Smooth muscle cell (in vitro differentiated cells): ENCODE measurements around the gene SVIL. TPM values are rescaled to one million over a fixed set of nuclear protein-coding genes. Genes with fewer than 3 reads are reported as not detected.

Experiments
- DNase-seq: peaks from one replicate; lab custom pipeline; 2025; ENCODE audit not compliant: unreplicated experiment; lab: John Stamatoyannopoulos, UW
- H2AFZ ChIP-seq: fragments of 200-600 bp; sonication (generic); 2 replicates; pipeline ENCODE4 v1.6.0; 2016; ENCODE audit warnings: antibody characterized with exemption, low read depth, mild to moderate bottlenecking
- H3F3A ChIP-seq: fragments of 200-600 bp; sonication (generic); 2 replicates; pipeline ENCODE4 v1.6.0; 2017; ENCODE audit warnings: antibody characterized with exemption, low read depth
- H3K27ac ChIP-seq: fragments of 200-600 bp; sonication (generic); 2 replicates; pipeline ENCODE4 v1.5.1; 2016; ENCODE audit warnings: low read depth, mild to moderate bottlenecking
- H3K27me3 ChIP-seq: fragments of 200-600 bp; sonication (generic); 2 replicates; pipeline ENCODE4 v1.6.1; 2016; ENCODE audit warnings: low read depth, mild to moderate bottlenecking
- H3K36me3 ChIP-seq: fragments of 200-600 bp; sonication (generic); 2 replicates; pipeline ENCODE4 v1.5.1; 2016; ENCODE audit warnings: low read depth
- H3K4me1 ChIP-seq: fragments of 200-600 bp; sonication (generic); 2 replicates; pipeline ENCODE4 v1.5.1; 2016; ENCODE audit warnings: low read depth
- H3K4me2 ChIP-seq: fragments of 200-600 bp; sonication (generic); 2 replicates; pipeline ENCODE4 v1.6.0; 2016; ENCODE audit warnings: mild to moderate bottlenecking
- H3K4me3 ChIP-seq: fragments of 200-600 bp; sonication (generic); 2 replicates; pipeline ENCODE4 v1.5.1; 2016; ENCODE audit warnings: mild to moderate bottlenecking
- H3K79me2 ChIP-seq: fragments of 200-600 bp; sonication (generic); 2 replicates; pipeline ENCODE4 v1.6.0; 2016; ENCODE audit warnings: low read depth, mild to moderate bottlenecking
- H3K9ac ChIP-seq: fragments of 200-600 bp; sonication (generic); 2 replicates; pipeline ENCODE4 v1.6.0; 2016; ENCODE audit warnings: low read depth
- H3K9me3 ChIP-seq: fragments of 200-600 bp; sonication (generic); replicated peaks from 2 replicates; pipeline ENCODE4 v1.5.1; 2016; ENCODE audit warnings: low read depth
- H4K20me1 ChIP-seq: fragments of 200-600 bp; sonication (generic); 2 replicates; pipeline ENCODE4 v1.6.0; 2016; ENCODE audit warnings: low read depth
- WGBS: methylation state at CpG from one replicate; pipeline ENCODE4 v1.1.7; 2016; ENCODE audit warnings: low lambda C conversion rate; 5-methylcytosine and 5-hydroxymethylcytosine counted together
- polyA plus RNA-seq: library from polyadenylated mRNA; unstranded; fragments of >200 nt; fragmentation: Nextera tagmentation; extraction: Ambion mirVana; gene quantifications from 2 replicates; pipeline ENCODE4 v1.2.1, GENCODE V29; 2016
- total RNA-seq: library from RNA; depleted of rRNA; stranded (reverse); fragments of >200 nt; gene quantifications from 2 replicates; pipeline ENCODE4 v1.2.3, GENCODE V29; 2014
- TF ChIP-seq, protein P1 (sequence below): fragments of 200-600 bp; sonication (generic); IDR thresholded peaks from 2 replicates; pipeline ENCODE4 v1.5.1; 2017; ENCODE audit warnings: borderline replicate concordance, mild to moderate bottlenecking, antibody characterized with exemption; ENCODE audit not compliant: insufficient read depth, poor library complexity, severe bottlenecking

Gene SVIL
- total and polyA plus RNA-seq, 2 experiments from 2014 or later = 32.5 to 33.0 TPM

- Histone ChIP-seq H3F3A (peaks cover 5% of the 10 kb centered on the region), H3K36me3 (no peaks in the 10 kb centered on the region), H3K9ac (no peak overlapping the region), H3K4me2 (no peak overlapping the region), H2AFZ (no peak overlapping the region), H3K27me3 (no peaks in the 10 kb centered on the region), H3K79me2 (no peaks in the 10 kb centered on the region), H3K4me1 (peaks cover 8% of the 10 kb centered on the region), H3K27ac (no peak overlapping the region), H4K20me1 (peaks cover 64% of the 10 kb centered on the region), H3K4me3 (no peak overlapping the region), H3K9me3 (no peaks in the 10 kb centered on the region)
- DNase-seq = no peak
- 94% methylated on average over 9 of the region's 9 CpGs for WGBS
- TF ChIP-seq, protein P1, sequence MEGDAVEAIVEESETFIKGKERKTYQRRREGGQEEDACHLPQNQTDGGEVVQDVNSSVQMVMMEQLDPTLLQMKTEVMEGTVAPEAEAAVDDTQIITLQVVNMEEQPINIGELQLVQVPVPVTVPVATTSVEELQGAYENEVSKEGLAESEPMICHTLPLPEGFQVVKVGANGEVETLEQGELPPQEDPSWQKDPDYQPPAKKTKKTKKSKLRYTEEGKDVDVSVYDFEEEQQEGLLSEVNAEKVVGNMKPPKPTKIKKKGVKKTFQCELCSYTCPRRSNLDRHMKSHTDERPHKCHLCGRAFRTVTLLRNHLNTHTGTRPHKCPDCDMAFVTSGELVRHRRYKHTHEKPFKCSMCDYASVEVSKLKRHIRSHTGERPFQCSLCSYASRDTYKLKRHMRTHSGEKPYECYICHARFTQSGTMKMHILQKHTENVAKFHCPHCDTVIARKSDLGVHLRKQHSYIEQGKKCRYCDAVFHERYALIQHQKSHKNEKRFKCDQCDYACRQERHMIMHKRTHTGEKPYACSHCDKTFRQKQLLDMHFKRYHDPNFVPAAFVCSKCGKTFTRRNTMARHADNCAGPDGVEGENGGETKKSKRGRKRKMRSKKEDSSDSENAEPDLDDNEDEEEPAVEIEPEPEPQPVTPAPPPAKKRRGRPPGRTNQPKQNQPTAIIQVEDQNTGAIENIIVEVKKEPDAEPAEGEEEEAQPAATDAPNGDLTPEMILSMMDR = no peak
These were observed 104.4 kb downstream of the SVIL start for GRCh38 chr10:29530112-29530976.

DNA sequence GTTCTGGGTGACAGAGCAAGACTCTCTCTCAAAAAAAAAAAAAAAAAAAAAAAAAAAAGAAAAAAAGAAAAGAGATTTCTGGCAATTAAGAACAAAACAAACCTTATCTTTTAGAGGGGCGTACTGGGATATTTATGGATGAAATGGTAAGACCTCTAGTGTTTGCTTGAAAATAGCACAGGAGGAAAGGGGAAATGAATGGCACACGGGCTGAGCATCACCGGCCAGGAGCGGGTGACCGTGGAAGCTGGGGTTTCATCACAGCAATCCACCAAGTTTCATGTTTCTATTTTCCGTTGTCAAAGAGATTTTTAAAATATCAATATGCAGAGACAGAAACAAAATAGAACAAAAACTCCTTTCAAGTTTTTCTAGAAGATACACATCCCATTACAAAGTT, 105.6 kb downstream of the SVIL start:
- no peaks in the 10 kb centered on the region for H3K9me3 ChIP-seq
- no peaks in the 10 kb centered on the region for H3K79me2 ChIP-seq
- no peaks in the 10 kb centered on the region for H3K27me3 ChIP-seq
- no peak for DNase-seq
- TF ChIP-seq, protein P1 = no peak
- H3K36me3 ChIP-seq = peaks cover 6% of the 10 kb centered on the region
- H3K4me2 ChIP-seq = no peak overlapping the region
- WGBS = 92% methylated on average over 6 of the region's 6 CpGs
- no peak overlapping the region for H2AFZ ChIP-seq
- H3K4me3 ChIP-seq = no peak overlapping the region
- no peak overlapping the region for H3K9ac ChIP-seq
- peaks cover 58% of the 10 kb centered on the region for H4K20me1 ChIP-seq
- no peak overlapping the region for H3K27ac ChIP-seq
- no peaks in the 10 kb centered on the region for H3K4me1 ChIP-seq
- H3F3A ChIP-seq = no peaks in the 10 kb centered on the region

DNA sequence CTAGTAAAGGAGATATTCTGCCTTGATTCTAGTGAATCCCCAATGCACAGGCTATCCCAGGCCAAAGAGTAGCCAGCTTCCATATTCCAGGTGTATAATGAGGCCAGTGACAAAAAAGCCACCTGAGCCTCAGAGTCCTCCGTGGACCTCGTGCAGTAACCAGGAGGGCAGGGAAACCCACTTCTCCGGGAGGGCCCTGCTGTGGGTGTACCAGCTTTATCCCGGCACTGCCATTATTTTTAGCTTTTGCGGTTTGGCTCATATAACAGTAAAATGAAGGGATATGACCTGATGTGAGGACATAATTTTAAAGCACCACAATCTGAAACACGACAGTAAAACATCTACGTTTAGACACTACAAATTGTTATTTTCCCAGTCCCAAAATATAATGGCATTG, 109.0 kb downstream of the SVIL start:
- TF ChIP-seq, protein P1 = no peak
- peaks cover 34% of the 10 kb centered on the region for H4K20me1 ChIP-seq

More for the DNA sequence above, 109.0 kb downstream of the SVIL start:
- DNase-seq = no peak
- no peaks in the 10 kb centered on the region for H3K9me3 ChIP-seq
- H3F3A ChIP-seq = no peaks in the 10 kb centered on the region
- no peak overlapping the region for H2AFZ ChIP-seq
- no peak overlapping the region for H3K27ac ChIP-seq
- no peaks in the 10 kb centered on the region for H3K79me2 ChIP-seq
- no peak overlapping the region for H3K4me2 ChIP-seq
- no peaks in the 10 kb centered on the region for H3K4me1 ChIP-seq
- no peaks in the 10 kb centered on the region for H3K27me3 ChIP-seq
- WGBS = 95% methylated on average over 7 of the region's 7 CpGs
- no peak overlapping the region for H3K4me3 ChIP-seq
- peaks cover 22% of the 10 kb centered on the region for H3K36me3 ChIP-seq
- no peak overlapping the region for H3K9ac ChIP-seq
